Measurements from ENCODE around the gene IRF9. TPM values are rescaled to one million over a fixed set of nuclear protein-coding genes. Genes with fewer than 3 reads are reported as not detected.
A peak's percentile ranks its signal among the peaks of the same experiment; 100 is the strongest.

The IRF9 gene
- total and polyA plus RNA-seq, 2 of the 13 experiments (the other 11 are each of a cell fraction or from before 2014, with no cell fraction given) = 14.9 to 49.7 TPM

DNA sequence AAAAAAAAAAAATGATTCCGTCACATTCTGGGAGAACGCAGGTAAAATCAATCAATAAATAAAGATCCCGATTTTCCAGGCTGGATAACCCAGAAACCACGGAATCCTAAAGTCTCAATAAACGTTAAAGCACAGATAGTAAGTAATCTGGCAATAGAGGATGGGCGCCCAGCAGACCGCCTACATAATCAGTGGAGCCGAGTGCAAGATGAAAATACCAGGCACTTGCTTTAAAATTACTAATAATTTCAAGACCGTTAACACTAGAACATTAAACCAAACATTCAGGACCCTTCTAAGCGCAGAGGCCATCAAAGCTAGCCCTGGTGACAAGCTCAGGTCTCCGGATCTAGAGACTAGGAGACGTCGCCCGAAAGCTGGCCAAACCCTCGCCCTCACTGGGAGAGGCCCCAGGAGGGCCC, 47.7 kb upstream of the IRF9 start (continued):
- TF ChIP-seq, protein P1, sequence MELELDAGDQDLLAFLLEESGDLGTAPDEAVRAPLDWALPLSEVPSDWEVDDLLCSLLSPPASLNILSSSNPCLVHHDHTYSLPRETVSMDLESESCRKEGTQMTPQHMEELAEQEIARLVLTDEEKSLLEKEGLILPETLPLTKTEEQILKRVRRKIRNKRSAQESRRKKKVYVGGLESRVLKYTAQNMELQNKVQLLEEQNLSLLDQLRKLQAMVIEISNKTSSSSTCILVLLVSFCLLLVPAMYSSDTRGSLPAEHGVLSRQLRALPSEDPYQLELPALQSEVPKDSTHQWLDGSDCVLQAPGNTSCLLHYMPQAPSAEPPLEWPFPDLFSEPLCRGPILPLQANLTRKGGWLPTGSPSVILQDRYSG (CRISPR knock-in tag; IDR thresholded peaks at IDR 0.05) = peak; percentile 95; the same call in 1 of the 2 replicates
- TF ChIP-seq ZNF124 (CRISPR knock-in tag; IDR thresholded peaks at IDR 0.05) (no peak), ZNF256 (CRISPR knock-in tag; conservative IDR thresholded peaks at IDR 0.05) (peak; percentile 80), TEAD2 (CRISPR knock-in tag; IDR thresholded peaks at IDR 0.05) (no peak; the same call in 1 of the 2 replicates), THYN1 (CRISPR knock-in tag; IDR thresholded peaks at IDR 0.05; ENCODE audit: borderline replicate concordance, low read depth) (no peak; the same call in 1 of the 2 replicates), CREM (IDR thresholded peaks at IDR 0.05) (no peak), CREM (CRISPR knock-in tag; IDR thresholded peaks at IDR 0.05) (no peak), CHD4 (IDR thresholded peaks at IDR 0.05; ENCODE audit: borderline replicate concordance, low read length) (peak; percentile 92; the same call in 1 of the 2 replicates), ZNF274 (CRISPR knock-in tag; IDR thresholded peaks at IDR 0.05) (no peak), ZNF333 (CRISPR knock-in tag; IDR thresholded peaks at IDR 0.05; ENCODE audit: borderline replicate concordance) (no peak), CREB1 (IDR thresholded peaks at IDR 0.05) (no peak), CREB1 (CRISPR knock-in tag; IDR thresholded peaks at IDR 0.05) (no peak), RBM39 (IDR thresholded peaks at IDR 0.05; ENCODE audit: low read depth, low read length, poor library complexity, severe bottlenecking) (no peak), ISL2 (CRISPR knock-in tag; IDR thresholded peaks at IDR 0.05) (no peak), ZNF660 (CRISPR knock-in tag; IDR thresholded peaks at IDR 0.05; ENCODE audit: borderline replicate concordance, low read depth) (0 out of 2 replicates have a peak, but pooled peaks have one; percentile 19), RBFOX2 (IDR thresholded peaks at IDR 0.05; ENCODE audit: low read depth, low read length) (no peak), ZSCAN12 (CRISPR knock-in tag; IDR thresholded peaks at IDR 0.05) (0 out of 2 replicates have a peak, but pooled peaks have one; percentile 6)
- TF ChIP-seq, protein P2, sequence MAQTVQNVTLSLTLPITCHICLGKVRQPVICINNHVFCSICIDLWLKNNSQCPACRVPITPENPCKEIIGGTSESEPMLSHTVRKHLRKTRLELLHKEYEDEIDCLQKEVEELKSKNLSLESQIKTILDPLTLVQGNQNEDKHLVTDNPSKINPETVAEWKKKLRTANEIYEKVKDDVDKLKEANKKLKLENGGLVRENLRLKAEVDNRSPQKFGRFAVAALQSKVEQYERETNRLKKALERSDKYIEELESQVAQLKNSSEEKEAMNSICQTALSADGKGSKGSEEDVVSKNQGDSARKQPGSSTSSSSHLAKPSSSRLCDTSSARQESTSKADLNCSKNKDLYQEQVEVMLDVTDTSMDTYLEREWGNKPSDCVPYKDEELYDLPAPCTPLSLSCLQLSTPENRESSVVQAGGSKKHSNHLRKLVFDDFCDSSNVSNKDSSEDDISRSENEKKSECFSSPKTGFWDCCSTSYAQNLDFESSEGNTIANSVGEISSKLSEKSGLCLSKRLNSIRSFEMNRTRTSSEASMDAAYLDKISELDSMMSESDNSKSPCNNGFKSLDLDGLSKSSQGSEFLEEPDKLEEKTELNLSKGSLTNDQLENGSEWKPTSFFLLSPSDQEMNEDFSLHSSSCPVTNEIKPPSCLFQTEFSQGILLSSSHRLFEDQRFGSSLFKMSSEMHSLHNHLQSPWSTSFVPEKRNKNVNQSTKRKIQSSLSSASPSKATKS (CRISPR knock-in tag; IDR thresholded peaks at IDR 0.05) = 0 out of 2 replicates have a peak, but pooled peaks have one; percentile 39
- TF ChIP-seq, protein P3, sequence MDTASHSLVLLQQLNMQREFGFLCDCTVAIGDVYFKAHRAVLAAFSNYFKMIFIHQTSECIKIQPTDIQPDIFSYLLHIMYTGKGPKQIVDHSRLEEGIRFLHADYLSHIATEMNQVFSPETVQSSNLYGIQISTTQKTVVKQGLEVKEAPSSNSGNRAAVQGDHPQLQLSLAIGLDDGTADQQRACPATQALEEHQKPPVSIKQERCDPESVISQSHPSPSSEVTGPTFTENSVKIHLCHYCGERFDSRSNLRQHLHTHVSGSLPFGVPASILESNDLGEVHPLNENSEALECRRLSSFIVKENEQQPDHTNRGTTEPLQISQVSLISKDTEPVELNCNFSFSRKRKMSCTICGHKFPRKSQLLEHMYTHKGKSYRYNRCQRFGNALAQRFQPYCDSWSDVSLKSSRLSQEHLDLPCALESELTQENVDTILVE (CRISPR knock-in tag; IDR thresholded peaks at IDR 0.05) = no peak
- TF ChIP-seq, protein P4, sequence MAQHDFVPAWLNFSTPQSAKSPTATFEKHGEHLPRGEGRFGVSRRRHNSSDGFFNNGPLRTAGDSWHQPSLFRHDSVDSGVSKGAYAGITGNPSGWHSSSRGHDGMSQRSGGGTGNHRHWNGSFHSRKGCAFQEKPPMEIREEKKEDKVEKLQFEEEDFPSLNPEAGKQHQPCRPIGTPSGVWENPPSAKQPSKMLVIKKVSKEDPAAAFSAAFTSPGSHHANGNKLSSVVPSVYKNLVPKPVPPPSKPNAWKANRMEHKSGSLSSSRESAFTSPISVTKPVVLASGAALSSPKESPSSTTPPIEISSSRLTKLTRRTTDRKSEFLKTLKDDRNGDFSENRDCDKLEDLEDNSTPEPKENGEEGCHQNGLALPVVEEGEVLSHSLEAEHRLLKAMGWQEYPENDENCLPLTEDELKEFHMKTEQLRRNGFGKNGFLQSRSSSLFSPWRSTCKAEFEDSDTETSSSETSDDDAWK (CRISPR knock-in tag; IDR thresholded peaks at IDR 0.05) = no peak
- TF ChIP-seq, protein P5, sequence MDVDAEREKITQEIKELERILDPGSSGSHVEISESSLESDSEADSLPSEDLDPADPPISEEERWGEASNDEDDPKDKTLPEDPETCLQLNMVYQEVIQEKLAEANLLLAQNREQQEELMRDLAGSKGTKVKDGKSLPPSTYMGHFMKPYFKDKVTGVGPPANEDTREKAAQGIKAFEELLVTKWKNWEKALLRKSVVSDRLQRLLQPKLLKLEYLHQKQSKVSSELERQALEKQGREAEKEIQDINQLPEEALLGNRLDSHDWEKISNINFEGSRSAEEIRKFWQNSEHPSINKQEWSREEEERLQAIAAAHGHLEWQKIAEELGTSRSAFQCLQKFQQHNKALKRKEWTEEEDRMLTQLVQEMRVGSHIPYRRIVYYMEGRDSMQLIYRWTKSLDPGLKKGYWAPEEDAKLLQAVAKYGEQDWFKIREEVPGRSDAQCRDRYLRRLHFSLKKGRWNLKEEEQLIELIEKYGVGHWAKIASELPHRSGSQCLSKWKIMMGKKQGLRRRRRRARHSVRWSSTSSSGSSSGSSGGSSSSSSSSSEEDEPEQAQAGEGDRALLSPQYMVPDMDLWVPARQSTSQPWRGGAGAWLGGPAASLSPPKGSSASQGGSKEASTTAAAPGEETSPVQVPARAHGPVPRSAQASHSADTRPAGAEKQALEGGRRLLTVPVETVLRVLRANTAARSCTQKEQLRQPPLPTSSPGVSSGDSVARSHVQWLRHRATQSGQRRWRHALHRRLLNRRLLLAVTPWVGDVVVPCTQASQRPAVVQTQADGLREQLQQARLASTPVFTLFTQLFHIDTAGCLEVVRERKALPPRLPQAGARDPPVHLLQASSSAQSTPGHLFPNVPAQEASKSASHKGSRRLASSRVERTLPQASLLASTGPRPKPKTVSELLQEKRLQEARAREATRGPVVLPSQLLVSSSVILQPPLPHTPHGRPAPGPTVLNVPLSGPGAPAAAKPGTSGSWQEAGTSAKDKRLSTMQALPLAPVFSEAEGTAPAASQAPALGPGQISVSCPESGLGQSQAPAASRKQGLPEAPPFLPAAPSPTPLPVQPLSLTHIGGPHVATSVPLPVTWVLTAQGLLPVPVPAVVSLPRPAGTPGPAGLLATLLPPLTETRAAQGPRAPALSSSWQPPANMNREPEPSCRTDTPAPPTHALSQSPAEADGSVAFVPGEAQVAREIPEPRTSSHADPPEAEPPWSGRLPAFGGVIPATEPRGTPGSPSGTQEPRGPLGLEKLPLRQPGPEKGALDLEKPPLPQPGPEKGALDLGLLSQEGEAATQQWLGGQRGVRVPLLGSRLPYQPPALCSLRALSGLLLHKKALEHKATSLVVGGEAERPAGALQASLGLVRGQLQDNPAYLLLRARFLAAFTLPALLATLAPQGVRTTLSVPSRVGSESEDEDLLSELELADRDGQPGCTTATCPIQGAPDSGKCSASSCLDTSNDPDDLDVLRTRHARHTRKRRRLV (CRISPR knock-in tag; IDR thresholded peaks at IDR 0.05) = no peak; the same call in 1 of the 2 replicates

Measured in HepG2 (cell line).